Activated CD8-positive, alpha-beta T cell treated with anti-CD3 and anti-CD28 coated beads, Interleukin-2, amount 10 ng/mL, durations not matched to agents 7 days and 5 days (primary cell): ENCODE data around the gene SRP9. TPM values are rescaled to one million over a fixed set of nuclear protein-coding genes. Genes with fewer than 3 reads are reported as not detected.

Source experiments
- ATAC-seq: fragments of 150-1000 bp; cut with Tn5 transposase; one replicate; pipeline ENCODE4 v1.10.0; 2021; ENCODE audit warnings: moderate library complexity
- CTCF ChIA-PET: fragments of 350-600 bp; sonication (Branson Sonifier 250); formaldehyde crosslinking; loops from one replicate; lab custom pipeline; 2021; ENCODE audit warnings: antibody characterized with exemption; lab: Charles Lee
- POLR2A ChIA-PET: fragments of 350-600 bp; sonication (Branson Sonifier 250); formaldehyde crosslinking; loops from one replicate; lab custom pipeline; 2021; ENCODE audit warnings: antibody characterized with exemption; lab: Charles Lee
- DNase-seq: peaks from one replicate; pipeline ENCODE4 v3.0.0-alpha.2; 2020
- H3K27ac Mint-ChIP-seq: one replicate; pipeline ENCODE4 v1.8.0; 2021; ENCODE audit warnings: mild to moderate bottlenecking, mixed read lengths
- H3K27me3 Mint-ChIP-seq: one replicate; pipeline ENCODE4 v1.8.0; 2021; ENCODE audit warnings: low read depth, mixed read lengths
- H3K36me3 Mint-ChIP-seq: one replicate; pipeline ENCODE4 v1.8.0; 2021; ENCODE audit warnings: low read depth, mixed read lengths
- H3K4me1 Mint-ChIP-seq: one replicate; pipeline ENCODE4 v1.8.0; 2021; ENCODE audit warnings: low read depth, mixed read lengths
- H3K4me3 Mint-ChIP-seq: one replicate; pipeline ENCODE4 v1.8.0; 2021; ENCODE audit warnings: mild to moderate bottlenecking, mixed read lengths
- H3K9me3 Mint-ChIP-seq: one replicate; pipeline ENCODE4 v1.8.0; 2022; ENCODE audit warnings: mixed read lengths; ENCODE audit not compliant: insufficient read depth
- total RNA-seq, 2 experiments: library from RNA; stranded (reverse); gene quantifications; one replicate each; pipeline ENCODE4 v1.2.3, GENCODE V29; 2021

Gene SRP9
- total RNA-seq, 2 experiments from 2014 or later: 240 to 247 TPM

- no peaks in the 10 kb centered on the region for H3K27me3 Mint-ChIP-seq
- DNase-seq (no peak), ATAC-seq (no peak)
- H3K9me3 Mint-ChIP-seq: no peaks in the 10 kb centered on the region
- H3K27ac Mint-ChIP-seq: no peak overlapping the region
- ChIA-PET POLR2A (no interaction called here), CTCF (no interaction called here)
- H3K4me3 Mint-ChIP-seq: no peak overlapping the region
- no peaks in the 10 kb centered on the region for H3K36me3 Mint-ChIP-seq
- H3K4me1 Mint-ChIP-seq: no peaks in the 10 kb centered on the region
Observed at GRCh38 chr1:225746361-225747179, 31.1 kb upstream of the SRP9 start.

GRCh38 chr1:225747566-225747965 lies 30.1 kb upstream of the SRP9 start:
- H3K9me3 Mint-ChIP-seq: no peaks in the 10 kb centered on the region
- ATAC-seq: no peak
- no peaks in the 10 kb centered on the region for H3K4me1 Mint-ChIP-seq
- ChIA-PET CTCF (no interaction called here), POLR2A (interaction anchor here (0.6 kb wide), 1 partner anchor 12 kb away, joined by 3 read pairs; no protein-coding TSS in a partner anchor)
- H3K27me3 Mint-ChIP-seq: no peaks in the 10 kb centered on the region
- DNase-seq: no peak
- no peak overlapping the region for H3K4me3 Mint-ChIP-seq
- no peak overlapping the region for H3K27ac Mint-ChIP-seq
- H3K36me3 Mint-ChIP-seq: no peaks in the 10 kb centered on the region

DNA sequence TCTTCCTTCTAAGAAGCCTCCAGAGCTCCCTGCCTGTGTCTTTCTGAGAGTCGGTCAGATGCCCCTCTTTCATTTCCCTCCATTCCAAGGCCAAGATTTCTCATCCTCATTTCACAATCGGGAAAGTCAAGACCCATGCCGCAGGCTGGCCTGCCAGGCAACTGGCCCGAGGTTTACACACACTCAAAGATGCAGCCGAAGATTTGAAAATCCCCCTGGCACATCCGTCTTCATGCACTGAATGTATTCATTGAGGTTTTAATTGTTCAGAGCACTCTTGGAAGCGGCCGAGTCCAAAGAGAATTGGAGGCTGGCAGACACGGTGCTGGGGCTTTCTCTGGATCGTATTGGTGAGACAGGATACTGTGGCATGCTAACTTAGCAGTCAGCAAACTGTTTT lies 29.1 kb upstream of the SRP9 start:
- H3K36me3 Mint-ChIP-seq: no peaks in the 10 kb centered on the region
- no peaks in the 10 kb centered on the region for H3K27me3 Mint-ChIP-seq
- no peaks in the 10 kb centered on the region for H3K4me1 Mint-ChIP-seq
- CTCF ChIA-PET: no interaction called here
- no peak for ATAC-seq
- H3K27ac Mint-ChIP-seq: no peak overlapping the region
- H3K4me3 Mint-ChIP-seq: no peak overlapping the region
- H3K9me3 Mint-ChIP-seq: no peaks in the 10 kb centered on the region
- POLR2A ChIA-PET: interaction anchor here (0.6 kb wide), 1 partner anchor 242 kb away, joined by 4 read pairs; no protein-coding TSS in a partner anchor
- DNase-seq: no peak

DNA sequence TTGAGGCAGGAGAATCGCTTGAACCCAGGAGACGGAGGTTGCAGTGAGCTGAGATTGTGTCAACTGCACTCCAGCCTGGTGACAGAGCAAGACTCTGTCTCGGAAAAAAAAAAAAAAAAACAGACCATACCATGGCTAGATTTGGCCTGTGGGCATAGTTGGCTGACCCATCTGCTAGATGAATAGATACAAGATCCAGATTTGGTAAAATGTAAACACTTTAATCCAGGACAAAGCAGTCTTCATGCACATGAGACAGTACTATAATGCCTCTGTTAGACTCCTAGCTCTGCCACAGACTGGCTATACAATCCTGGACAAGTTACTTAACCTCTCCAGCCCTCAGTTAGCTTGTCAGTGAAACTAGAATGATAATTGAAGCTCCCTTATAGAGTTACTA lies 27.9 kb upstream of the SRP9 start:
- no peak overlapping the region for H3K27ac Mint-ChIP-seq
- POLR2A ChIA-PET: no interaction called here
- no peaks in the 10 kb centered on the region for H3K9me3 Mint-ChIP-seq
- H3K36me3 Mint-ChIP-seq: no peaks in the 10 kb centered on the region
- DNase-seq (no peak), ATAC-seq (no peak)
- no peak overlapping the region for H3K4me3 Mint-ChIP-seq
- H3K4me1 Mint-ChIP-seq: no peaks in the 10 kb centered on the region
- CTCF ChIA-PET: no interaction called here
- no peaks in the 10 kb centered on the region for H3K27me3 Mint-ChIP-seq

GRCh38 chr1:225750420-225750819 lies 27.2 kb upstream of the SRP9 start:
- CTCF ChIA-PET: no interaction called here
- no peak overlapping the region for H3K27ac Mint-ChIP-seq

GRCh38 chr1:225750875-225751824 lies 26.5 kb upstream of the SRP9 start:
- Mint-ChIP-seq H3K36me3 (no peaks in the 10 kb centered on the region), H3K9me3 (no peaks in the 10 kb centered on the region), H3K4me3 (no peak overlapping the region), H3K4me1 (peaks cover 9% of the 10 kb centered on the region), H3K27me3 (no peaks in the 10 kb centered on the region), H3K27ac (no peak overlapping the region)
- ChIA-PET POLR2A (interaction anchor here (0.5 kb wide), 1 partner anchor 11 kb away, joined by 3 read pairs; no protein-coding TSS in a partner anchor), CTCF (interaction anchor here (1.4 kb wide), 1 partner anchor 160 kb away, joined by 3 read pairs; no protein-coding TSS in a partner anchor)
- ATAC-seq: no peak
- DNase-seq: no peak

More at GRCh38 chr1:225750420-225750819, 27.2 kb upstream of the SRP9 start:
- ATAC-seq (no peak), DNase-seq (no peak)
- peaks cover 5% of the 10 kb centered on the region for H3K4me1 Mint-ChIP-seq
- H3K27me3 Mint-ChIP-seq: no peaks in the 10 kb centered on the region
- no peak overlapping the region for H3K4me3 Mint-ChIP-seq
- no peaks in the 10 kb centered on the region for H3K9me3 Mint-ChIP-seq
- H3K36me3 Mint-ChIP-seq: no peaks in the 10 kb centered on the region
- POLR2A ChIA-PET: no interaction called here

GRCh38 chr1:225752245-225752644 lies 25.4 kb upstream of the SRP9 start:
- POLR2A ChIA-PET: no interaction called here
- no peaks in the 10 kb centered on the region for H3K9me3 Mint-ChIP-seq
- H3K27ac Mint-ChIP-seq: no peak overlapping the region
- H3K4me1 Mint-ChIP-seq: peaks cover 9% of the 10 kb centered on the region
- no peak overlapping the region for H3K4me3 Mint-ChIP-seq
- no peaks in the 10 kb centered on the region for H3K36me3 Mint-ChIP-seq
- ATAC-seq (no peak), DNase-seq (no peak)
- CTCF ChIA-PET: interaction anchor here (1.4 kb wide), 1 partner anchor 159 kb away, joined by 3 read pairs; no protein-coding TSS in a partner anchor
- no peaks in the 10 kb centered on the region for H3K27me3 Mint-ChIP-seq

GRCh38 chr1:225754940-225755641 lies 22.5 kb upstream of the SRP9 start:
- DNase-seq: no peak
- H3K27me3 Mint-ChIP-seq: peaks cover 3% of the 10 kb centered on the region
- H3K36me3 Mint-ChIP-seq: no peaks in the 10 kb centered on the region
- H3K4me3 Mint-ChIP-seq: no peak overlapping the region
- ChIA-PET POLR2A (no interaction called here), CTCF (no interaction called here)
- no peak overlapping the region for H3K27ac Mint-ChIP-seq
- ATAC-seq: no peak
- H3K4me1 Mint-ChIP-seq: peaks cover 9% of the 10 kb centered on the region
- no peaks in the 10 kb centered on the region for H3K9me3 Mint-ChIP-seq

GRCh38 chr1:225755671-225756319 lies 21.8 kb upstream of the SRP9 start:
- POLR2A ChIA-PET: no interaction called here
- CTCF ChIA-PET: no interaction called here

DNA sequence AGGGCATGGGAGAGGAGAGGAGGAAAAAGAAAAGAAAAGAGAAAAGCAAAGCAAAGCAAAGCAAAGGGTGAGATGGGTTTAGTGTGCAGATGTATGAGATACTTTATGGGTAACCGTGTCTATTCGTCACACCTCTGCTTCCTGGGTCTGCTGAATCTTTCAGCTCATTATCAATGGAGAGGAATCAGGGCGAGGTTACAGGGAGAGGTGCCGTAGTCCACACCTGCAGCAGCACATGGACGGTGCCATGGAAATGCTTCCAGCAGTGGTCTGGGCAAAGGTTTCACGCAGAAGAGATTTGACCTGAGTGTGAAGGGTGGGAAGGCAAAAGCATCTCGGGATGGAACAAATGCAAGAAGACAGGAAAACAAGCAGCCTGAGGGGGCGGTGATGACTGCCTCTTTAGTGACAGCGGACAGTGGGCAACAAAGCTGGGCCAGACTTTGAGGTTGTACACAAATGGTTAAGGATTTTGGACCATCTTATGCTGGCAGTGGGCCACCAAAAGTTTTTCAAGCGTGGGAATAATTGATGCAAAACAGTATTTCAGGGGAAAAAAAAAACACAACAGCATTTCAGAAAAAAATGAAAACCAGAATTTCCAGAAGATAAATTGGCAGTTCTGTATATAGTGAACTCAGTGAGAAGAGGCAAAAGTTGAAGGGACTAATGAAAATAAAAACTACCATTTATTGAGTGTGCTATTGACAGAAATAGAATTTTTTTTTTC lies 19.5 kb upstream of the SRP9 start:
- no peak overlapping the region for H3K4me3 Mint-ChIP-seq
- H3K9me3 Mint-ChIP-seq: no peaks in the 10 kb centered on the region
- H3K36me3 Mint-ChIP-seq: no peaks in the 10 kb centered on the region
- H3K27ac Mint-ChIP-seq: no peak overlapping the region
- peaks cover 3% of the 10 kb centered on the region for H3K27me3 Mint-ChIP-seq
- POLR2A ChIA-PET: no interaction called here
- DNase-seq: no peak
- CTCF ChIA-PET: interaction anchor here (0.7 to 1.3 kb wide), 2 partner anchors 15 to 19 kb away, joined by 3 to 4 read pairs; partner anchors contain the start of gene SRP9
- no peak for ATAC-seq
- H3K4me1 Mint-ChIP-seq: peaks cover 9% of the 10 kb centered on the region

More at GRCh38 chr1:225755671-225756319, 21.8 kb upstream of the SRP9 start:
- ATAC-seq (no peak), DNase-seq (no peak)
- Mint-ChIP-seq H3K9me3 (no peaks in the 10 kb centered on the region), H3K4me1 (peaks cover 9% of the 10 kb centered on the region), H3K27me3 (peaks cover 3% of the 10 kb centered on the region), H3K4me3 (no peak overlapping the region), H3K36me3 (no peaks in the 10 kb centered on the region), H3K27ac (no peak overlapping the region)
